Femur (tissue), 1 donor: ENCODE data around the gene FAM3D.

Source experiments
- DNase-seq: peaks from one replicate; pipeline ENCODE4 v3.0.0-alpha.2; 2017

The FAM3D gene

GRCh38 chr3:58625196-58625824 is 41.3 kb downstream of the FAM3D start:
- DNase-seq = no peak

DNA sequence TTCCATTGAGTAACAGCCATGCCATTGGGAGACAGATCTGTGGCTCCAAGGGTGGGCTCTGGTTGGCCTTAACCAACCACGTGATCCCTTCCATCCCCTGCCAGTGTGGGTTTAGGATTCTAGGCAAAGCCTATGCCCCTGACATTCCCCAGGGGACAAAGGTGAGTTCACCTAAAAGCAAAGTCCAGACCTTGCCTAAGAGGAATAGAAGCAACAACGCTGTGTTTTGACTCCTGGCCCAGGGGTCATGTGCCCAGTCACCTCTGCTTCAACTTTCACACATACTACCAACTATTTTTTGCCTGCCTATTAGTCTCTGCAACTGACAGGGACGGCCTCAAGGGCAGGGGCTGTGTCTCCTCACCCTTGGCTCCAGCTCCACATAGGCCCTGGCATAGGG is 42.0 kb downstream of the FAM3D start:
- DNase-seq = no peak

DNA sequence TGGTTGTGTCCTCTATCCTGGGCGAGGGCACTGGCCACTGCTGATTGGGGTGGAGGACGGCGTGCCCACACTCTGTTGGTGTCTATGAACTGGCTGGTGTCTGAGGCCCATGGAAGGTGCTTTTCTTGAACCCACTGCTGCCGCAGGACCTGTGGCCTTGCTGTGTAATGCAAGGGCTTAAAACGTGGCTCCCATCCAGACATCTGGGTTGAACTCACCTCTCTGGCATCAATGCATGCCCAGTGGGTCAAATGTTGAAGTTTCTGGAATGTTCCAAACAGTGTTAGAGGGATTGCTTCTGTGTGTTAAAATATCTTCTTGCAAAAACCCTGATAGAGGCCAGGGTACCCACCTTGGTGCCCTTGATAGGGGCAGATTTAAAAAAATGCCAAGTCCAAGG is 42.6 kb downstream of the FAM3D start:
- DNase-seq = no peak

GRCh38 chr3:58623478-58623877 is 43.1 kb downstream of the FAM3D start:
- DNase-seq = no peak

GRCh38 chr3:58622892-58623291 is 43.7 kb downstream of the FAM3D start:
- no peak for DNase-seq

DNA sequence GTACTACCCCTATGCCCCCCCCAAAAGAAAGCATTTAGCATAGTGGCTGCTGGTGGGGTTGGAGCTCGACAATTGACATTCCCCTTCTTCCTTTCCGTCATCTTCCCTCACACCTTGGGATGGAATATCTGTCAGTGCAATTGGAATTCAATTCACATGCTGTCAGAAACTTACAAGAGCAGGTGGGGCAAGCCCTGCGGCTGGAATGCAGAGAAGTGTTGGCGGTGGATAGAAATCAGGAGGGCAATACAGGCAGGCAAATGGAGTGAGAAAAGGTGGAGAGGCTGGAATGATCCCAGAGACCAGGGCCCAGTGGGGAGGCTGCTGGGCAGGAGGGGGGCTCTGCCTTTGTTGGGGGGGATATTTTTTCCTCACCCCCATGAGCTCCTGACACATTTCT is 44.1 kb downstream of the FAM3D start:
- no peak for DNase-seq

DNA sequence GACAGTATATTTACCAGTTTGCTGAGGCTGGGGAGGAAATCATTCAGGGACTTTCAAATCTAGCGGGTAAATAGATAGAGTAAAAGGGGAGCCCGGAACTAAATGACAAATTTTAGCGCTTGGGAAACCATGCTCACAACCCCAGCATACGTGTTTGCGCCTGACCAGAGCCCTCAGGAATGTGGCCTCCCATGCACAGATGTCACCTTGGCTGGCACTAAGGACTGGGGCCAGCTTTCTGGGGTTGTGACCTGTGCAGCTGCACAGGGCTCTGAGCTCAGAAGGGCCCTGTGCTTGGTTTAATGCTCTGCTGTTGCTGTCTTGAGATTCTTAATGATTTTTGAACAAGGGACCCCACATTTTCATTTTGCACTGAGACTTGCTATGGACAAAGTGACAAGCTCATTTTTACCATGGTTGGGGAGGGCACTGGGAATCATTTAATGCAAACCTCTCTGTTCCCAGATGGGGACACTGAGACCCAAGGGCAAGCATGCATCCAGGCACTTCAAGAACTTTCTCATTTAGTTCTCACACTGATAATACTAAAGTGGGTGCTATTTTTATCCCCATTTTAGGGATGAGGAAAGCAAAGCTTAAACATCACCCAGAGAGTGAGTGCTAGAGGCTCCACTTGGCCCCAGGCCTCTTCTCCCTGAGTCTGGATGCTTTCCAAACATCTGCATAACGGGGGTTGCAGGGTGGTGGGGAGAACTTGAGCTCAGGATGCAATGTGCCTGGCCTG is 45.3 kb downstream of the FAM3D start:
- DNase-seq = no peak

DNA sequence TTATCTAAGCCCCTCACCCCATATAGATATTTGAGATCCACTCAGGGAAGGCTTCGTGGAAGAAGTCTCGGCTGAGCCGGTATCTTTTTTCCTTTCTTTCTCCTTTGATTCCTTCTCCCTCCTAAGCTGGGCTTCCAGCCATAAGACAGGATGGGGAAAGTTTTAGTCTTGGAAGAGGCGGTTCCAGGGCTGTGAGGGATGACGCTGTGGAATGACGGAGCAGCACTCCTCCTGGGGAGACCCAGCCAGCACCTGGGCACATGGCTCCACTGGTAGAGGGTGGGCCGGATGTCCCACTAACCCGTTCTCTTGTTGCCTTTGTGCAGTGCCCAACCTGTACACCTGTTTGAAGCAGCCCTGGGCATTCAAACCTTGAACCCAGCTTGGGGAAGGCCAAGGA is 46.2 kb downstream of the FAM3D start:
- no peak for DNase-seq

GRCh38 chr3:58617338-58617761 is 49.2 kb downstream of the FAM3D start:
- DNase-seq = no peak

GRCh38 chr3:58613236-58614132 is 53.1 kb downstream of the FAM3D start:
- no peak for DNase-seq

DNA sequence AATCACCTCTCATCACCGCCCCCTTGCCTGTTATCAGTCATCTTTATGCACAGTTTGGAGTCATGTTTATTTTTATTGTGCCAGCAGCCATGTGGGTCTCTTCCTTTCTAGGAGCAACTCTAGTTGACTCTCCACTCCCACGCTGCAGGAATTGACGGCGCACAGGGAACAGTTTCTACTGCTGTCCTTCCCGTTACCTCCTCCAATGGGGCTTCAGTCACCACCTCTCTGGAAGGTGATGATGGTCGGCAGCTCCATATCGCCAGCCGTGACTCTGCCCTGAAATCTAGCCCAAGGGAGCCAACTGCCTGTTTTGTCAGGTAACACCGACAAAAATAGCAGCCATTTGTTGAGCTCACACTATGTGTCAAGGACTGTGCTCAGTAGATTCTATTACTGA is 53.7 kb downstream of the FAM3D start:
- no peak for DNase-seq

GRCh38 chr3:58609990-58610389 is 56.6 kb downstream of the FAM3D start:
- DNase-seq = no peak

DNA sequence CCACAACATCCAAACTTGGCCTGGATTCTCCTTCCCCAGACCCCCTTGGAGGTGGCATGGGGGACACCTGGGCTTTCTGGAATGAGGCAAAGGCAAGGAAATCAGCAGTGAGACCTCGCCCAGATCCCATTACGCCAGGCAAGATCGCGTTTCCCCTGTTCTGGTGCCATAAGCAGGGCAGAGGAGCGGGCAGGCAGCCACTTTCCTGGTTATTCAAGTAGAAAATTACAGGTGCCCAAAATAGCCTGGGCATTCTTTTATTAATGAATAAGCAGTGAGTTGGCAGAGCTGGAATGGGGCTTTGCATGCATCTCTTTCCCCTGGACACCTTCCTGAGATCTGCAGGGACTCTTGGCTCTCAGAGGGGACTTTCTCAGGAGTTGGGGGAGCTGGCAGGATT is 57.9 kb downstream of the FAM3D start:
- DNase-seq = no peak

DNA sequence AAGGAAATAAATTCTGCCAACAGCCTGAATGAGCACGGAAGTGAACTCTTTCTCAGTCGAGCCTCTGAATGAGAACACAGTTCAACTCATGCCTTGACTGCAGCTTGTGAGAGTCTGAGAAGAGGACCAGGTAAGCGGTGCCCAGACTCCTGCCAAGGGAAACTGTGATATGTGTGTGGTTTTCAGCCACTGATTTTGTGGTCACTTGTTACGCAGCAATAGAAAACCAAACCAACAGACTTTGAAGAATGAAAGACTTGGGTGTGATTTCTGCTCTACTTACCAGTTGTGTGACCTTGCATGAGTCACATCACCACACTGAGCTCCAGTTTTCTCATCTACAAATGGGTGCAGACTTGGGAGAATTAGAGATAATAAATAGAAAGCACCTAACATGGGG is 58.8 kb downstream of the FAM3D start:
- no peak for DNase-seq

DNA sequence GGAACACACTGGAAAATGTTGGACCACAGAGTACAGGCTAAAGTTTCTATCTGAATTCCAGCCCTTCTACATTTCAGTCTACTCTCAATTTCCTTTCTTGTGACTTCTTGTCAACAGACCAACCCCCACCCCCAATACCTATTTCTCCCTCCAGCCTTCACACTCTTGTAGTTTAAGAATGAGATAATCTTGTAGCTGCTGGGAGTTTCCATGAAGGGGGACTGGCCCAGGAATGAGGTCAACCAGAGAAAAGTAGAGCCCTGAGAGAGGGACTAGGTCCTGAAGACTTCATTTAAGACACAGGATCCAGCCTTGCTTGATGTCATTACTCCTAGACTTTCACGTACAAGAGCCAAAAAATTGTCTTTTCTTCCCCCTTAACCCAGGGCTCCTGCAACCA is 59.9 kb downstream of the FAM3D start:
- no peak for DNase-seq

DNA sequence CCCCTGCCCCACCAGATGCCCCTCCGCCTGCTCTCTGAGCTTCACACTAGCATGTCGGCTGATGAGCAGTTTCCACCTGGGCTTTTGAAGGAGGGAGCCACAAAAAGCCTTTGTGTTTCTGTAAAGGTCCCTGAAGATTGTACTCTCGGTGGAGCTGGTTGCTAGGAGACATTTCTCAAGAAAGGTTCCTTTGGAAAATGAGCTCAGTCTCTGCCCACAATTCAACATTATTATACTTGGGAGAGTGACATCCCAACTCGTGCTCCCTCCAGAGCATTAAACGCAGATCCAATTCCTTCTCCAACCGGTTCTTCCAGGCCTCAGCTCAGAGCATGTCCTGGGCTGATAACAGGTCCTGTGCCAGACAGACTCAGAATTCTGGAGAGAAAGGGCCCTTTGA is 62.5 kb downstream of the FAM3D start:
- DNase-seq = no peak

- DNase-seq = no peak
Measured at GRCh38 chr3:58603606-58604005, 63.0 kb downstream of the FAM3D start.

- DNase-seq = no peak
Measured at GRCh38 chr3:58597770-58598310, 68.7 kb downstream of the FAM3D start.

GRCh38 chr3:58596834-58597518 is 69.6 kb downstream of the FAM3D start:
- DNase-seq = no peak

GRCh38 chr3:58594117-58594516 is 72.5 kb downstream of the FAM3D start:
- no peak for DNase-seq

GRCh38 chr3:58591517-58592510 is 74.8 kb downstream of the FAM3D start:
- DNase-seq = no peak
